HepG2 (cell line): ENCODE data around the gene POLN. TPM values are rescaled to one million over a fixed set of nuclear protein-coding genes. Genes with fewer than 3 reads are reported as not detected.
A peak's percentile ranks its signal among the peaks of the same experiment; 100 is the strongest.

Source experiments
- AGO2 ChIP-seq: fragments of 200-400 bp; formaldehyde crosslinking; optimal IDR thresholded peaks from 2 replicates; pipeline ENCODE3; 2017; ENCODE audit warnings: mild to moderate bottlenecking, low read depth, low read length, moderate library complexity
- CHD4 ChIP-seq: fragments of 200-600 bp; sonication (generic); IDR thresholded peaks from 2 replicates; pipeline ENCODE4 v1.7.0; 2017; ENCODE audit warnings: mild to moderate bottlenecking, low read length, borderline replicate concordance
- DBP ChIP-seq: sonication (generic); formaldehyde crosslinking; IDR thresholded peaks from 2 replicates; pipeline ENCODE4 v1.4.0; 2020; ENCODE audit warnings: missing genetic modification reagents; ENCODE audit errors: not compliant biosample characterization
- GRHL1 ChIP-seq: sonication (generic); formaldehyde crosslinking; conservative IDR thresholded peaks from 2 replicates; pipeline ENCODE4 v1.8.0; 2022; ENCODE audit warnings: missing genetic modification reagents
- MEF2D ChIP-seq: sonication (generic); formaldehyde crosslinking; IDR thresholded peaks from 2 replicates; pipeline ENCODE4 v1.5.1; 2020; ENCODE audit warnings: mild to moderate bottlenecking, missing genetic modification reagents
- MEIS1 ChIP-seq: sonication (generic); formaldehyde crosslinking; IDR thresholded peaks from 2 replicates; pipeline ENCODE4 v1.9.0; 2021; ENCODE audit warnings: mild to moderate bottlenecking, missing genetic modification reagents, moderate library complexity, borderline replicate concordance
- NRL ChIP-seq: sonication (generic); formaldehyde crosslinking; IDR thresholded peaks from 2 replicates; pipeline ENCODE4 v1.5.0; 2020; ENCODE audit warnings: missing genetic modification reagents, mild to moderate bottlenecking, moderate library complexity, borderline replicate concordance
- RBFOX2 ChIP-seq: fragments of 200-400 bp; formaldehyde crosslinking; IDR thresholded peaks from 2 replicates; pipeline ENCODE4 v1.6.1; 2017; ENCODE audit warnings: low read depth, mild to moderate bottlenecking, low read length
- RBM22 ChIP-seq: fragments of 200-400 bp; formaldehyde crosslinking; optimal IDR thresholded peaks from 2 replicates; pipeline ENCODE3; 2017; ENCODE audit warnings: mild to moderate bottlenecking, low read length, moderate library complexity
- RFX5 ChIP-seq: IDR thresholded peaks from 2 replicates; pipeline ENCODE4 v1.6.1; 2011; ENCODE audit warnings: low read depth, low read length, improper control_type of control experiment
- SNAPC5 ChIP-seq: sonication (generic); formaldehyde crosslinking; IDR thresholded peaks from 2 replicates; pipeline ENCODE4 v1.8.1; 2023; ENCODE audit warnings: mild to moderate bottlenecking, missing genetic modification reagents, borderline replicate concordance
- SRSF1 ChIP-seq: fragments of 200-400 bp; formaldehyde crosslinking; optimal IDR thresholded peaks from 2 replicates; pipeline ENCODE3; 2017; ENCODE audit warnings: mild to moderate bottlenecking, low read depth, low read length, moderate library complexity
- TBL1XR1 ChIP-seq: fragments of 150-350 bp; IDR thresholded peaks from 2 replicates; pipeline ENCODE4 v1.6.1; 2014; ENCODE audit warnings: borderline replicate concordance, low read length; ENCODE audit not compliant: partially characterized antibody
- TBX2 ChIP-seq: sonication (generic); formaldehyde crosslinking; IDR thresholded peaks from 2 replicates; pipeline ENCODE4 v1.5.0; 2020; ENCODE audit warnings: missing genetic modification reagents, mild to moderate bottlenecking, borderline replicate concordance
- ZBTB37 ChIP-seq: sonication (generic); formaldehyde crosslinking; IDR thresholded peaks from 2 replicates; pipeline ENCODE4 v1.4.0; 2020; ENCODE audit warnings: mild to moderate bottlenecking, missing genetic modification reagents
- ZC3H4 ChIP-seq: sonication (generic); formaldehyde crosslinking; IDR thresholded peaks from 2 replicates; pipeline ENCODE4 v1.4.0; 2020; ENCODE audit warnings: missing genetic modification reagents, borderline replicate concordance
- ZFP91 ChIP-seq: sonication (generic); formaldehyde crosslinking; IDR thresholded peaks from 2 replicates; pipeline ENCODE4 v1.9.0; 2022; ENCODE audit warnings: missing genetic modification reagents, mild to moderate bottlenecking, borderline replicate concordance
- ZNF234 ChIP-seq: sonication (generic); formaldehyde crosslinking; conservative IDR thresholded peaks from 2 replicates; pipeline ENCODE4 v1.5.1; 2020; ENCODE audit warnings: mild to moderate bottlenecking, missing genetic modification reagents
- ZNF263 ChIP-seq: sonication (generic); formaldehyde crosslinking; IDR thresholded peaks from 2 replicates; pipeline ENCODE4 v1.4.0; 2020; ENCODE audit warnings: missing genetic modification reagents
- ZNF3 ChIP-seq: IDR thresholded peaks from 2 replicates; pipeline ENCODE4 v1.7.0; 2017; ENCODE audit warnings: inconsistent platforms
- ZNF350 ChIP-seq: sonication (generic); formaldehyde crosslinking; IDR thresholded peaks from 2 replicates; pipeline ENCODE4 v1.4.0; 2020; ENCODE audit warnings: mild to moderate bottlenecking, low read depth, missing genetic modification reagents, borderline replicate concordance
- ZNF557 ChIP-seq: sonication (generic); formaldehyde crosslinking; IDR thresholded peaks from 2 replicates; pipeline ENCODE4 v1.4.0; 2020; ENCODE audit warnings: missing genetic modification reagents
- ZNF879 ChIP-seq: sonication (generic); formaldehyde crosslinking; IDR thresholded peaks from 2 replicates; pipeline ENCODE4 v1.8.1; 2023; ENCODE audit warnings: missing genetic modification reagents
- polyA plus RNA-seq, 8 experiments: library from polyadenylated mRNA; depleted of rRNA in 3 of 8; stranded (reverse) in 7 of 8; unstranded in 1 of 8; fragments of >200 nt; fragmentation: Illumina TruSeq in 4 of 8; extraction: Trizol in 4 of 8; gene quantifications; 2 replicates each; pipeline versions ENCODE4 v1.2.1 to v1.2.3, GENCODE V29; 2011 to 2016; ENCODE audit warnings: low read depth in 4 of 8, missing spikeins in 1 of 8, mixed read lengths in 1 of 8; ENCODE audit not compliant: insufficient read depth in 1 of 8
- total RNA-seq, 5 experiments: library from RNA; depleted of rRNA; stranded (reverse); fragments of >200 nt; fragmentation: Illumina TruSeq; extraction: Trizol; gene quantifications; 2 replicates each; pipeline ENCODE4 v1.2.3, GENCODE V29; 2016; ENCODE audit warnings: low read depth in 1 of 5

The POLN gene
- total and polyA plus RNA-seq, 2 of the 13 experiments (the other 11 are each of a cell fraction or from before 2014, with no cell fraction given): 0.93 to 1.5 TPM

GRCh38 chr4:2061186-2062131 lies 180.5 kb downstream of the POLN start (continued):
- no peak for TF ChIP-seq GRHL1 (CRISPR knock-in tag)
- no peak for TF ChIP-seq SNAPC5
- no peak for TF ChIP-seq ZNF879 (CRISPR knock-in tag)
- no peak for TF ChIP-seq AGO2
- no peak for TF ChIP-seq ZNF263 (CRISPR knock-in tag)
- TF ChIP-seq ZFP91 (CRISPR knock-in tag): peak; percentile 40; the same call in 1 of the 2 replicates
- TF ChIP-seq SRSF1: no peak
- no peak for TF ChIP-seq MEF2D (CRISPR knock-in tag)
- TF ChIP-seq ZNF350 (CRISPR knock-in tag): no peak
- no peak; the same call in 1 of the 2 replicates for TF ChIP-seq MEIS1 (CRISPR knock-in tag)
- TF ChIP-seq DBP (CRISPR knock-in tag): no peak
- no peak for TF ChIP-seq ZC3H4 (CRISPR knock-in tag)
- TF ChIP-seq RBM22: no peak
- no peak; the same call in 1 of the 2 replicates for TF ChIP-seq RBFOX2
- no peak for TF ChIP-seq NRL
- no peak for TF ChIP-seq ZNF3 (CRISPR knock-in tag)
- no peak for TF ChIP-seq RFX5
- no peak for TF ChIP-seq TBL1XR1
- no peak for TF ChIP-seq ZBTB37 (CRISPR knock-in tag)
- no peak for TF ChIP-seq CHD4
- no peak for TF ChIP-seq ZNF557 (CRISPR knock-in tag)
- TF ChIP-seq ZNF234: no peak
- peak; percentile 17; the same call in 1 of the 2 replicates for TF ChIP-seq TBX2 (CRISPR knock-in tag)
